Heart right ventricle (tissue), 16 donors: ENCODE results near the gene SCAF11. TPM values are rescaled to one million over a fixed set of nuclear protein-coding genes. Genes with fewer than 3 reads are reported as not detected.
A peak's percentile ranks its signal among the peaks of the same experiment; 100 is the strongest.

Source experiments
- ATAC-seq, 8 donors: fragments of 200-7000 bp; cut with Tn5 transposase; one replicate each; pipeline ENCODE4 v1.9.1; 2020; ENCODE audit warnings: mild to moderate bottlenecking in 8 of 8, moderate library complexity in 8 of 8, moderate number of reproducible peaks in 1 of 8
- DNase-seq, 2 donors: peaks; one replicate each; pipeline ENCODE4 v3.0.0-alpha.2; 2020
- H3K27ac ChIP-seq, 10 donors: fragments of 200-600 bp; sonication (generic) in 2 of 10; one replicate each; pipeline versions ENCODE4 v1.5.0 to v1.8.0; 2020 to 2022; ENCODE audit warnings: mild to moderate bottlenecking in 3 of 10
- H3K27me3 ChIP-seq, 7 donors: fragments of 200-600 bp; one replicate each; pipeline ENCODE4 v1.8.0; 2021 to 2022; ENCODE audit warnings: mild to moderate bottlenecking in 2 of 7
- H3K36me3 ChIP-seq, 9 donors: fragments of 200-600 bp; sonication (generic) in 1 of 9; one replicate each; pipeline versions ENCODE4 v1.5.0 to v1.8.0; 2020 to 2022; ENCODE audit warnings: mild to moderate bottlenecking in 2 of 9
- H3K4me1 ChIP-seq, 9 donors: fragments of 200-600 bp; sonication (generic) in 1 of 9; one replicate each; pipeline versions ENCODE4 v1.5.0 to v1.8.0; 2020 to 2022; ENCODE audit warnings: mild to moderate bottlenecking in 4 of 9
- H3K4me3 ChIP-seq, 10 donors: fragments of 200-600 bp; sonication (generic) in 2 of 10; one replicate each; pipeline versions ENCODE4 v1.5.0 to v1.8.0; 2020 to 2022; ENCODE audit warnings: mild to moderate bottlenecking in 7 of 10, moderate library complexity in 2 of 10
- H3K9me3 ChIP-seq, 11 donors: fragments of 200-600 bp in 10 of 11; sonication (generic) in 2 of 11; one replicate each; pipeline versions ENCODE4 v1.5.0 to v1.8.0; 2013 to 2022; ENCODE audit warnings: mild to moderate bottlenecking in 2 of 11, control low read depth in 1 of 11, moderate library complexity in 1 of 11
- WGBS, 2 donors: extraction: QIAGEN DNeasy Blood & Tissue Kit; methylation state at CpG; one replicate each; pipeline ENCODE4 v1.1.7; 2013; ENCODE audit warnings: inconsistent platforms in 1 of 2; 5-methylcytosine and 5-hydroxymethylcytosine counted together
- intact Hi-C, 10 donors: fragments of 100-400 bp; cut with DNase I; formaldehyde crosslinking; loops; one replicate each; pipeline versions ENCODE4 v1.11.1 to v1.14.2; 2022
- polyA plus RNA-seq, 2 donors: library from polyadenylated mRNA; stranded (reverse); fragments of 200-250 nt; gene quantifications; one replicate each; pipeline ENCODE4 v1.2.3, GENCODE V29; 2013
- total RNA-seq, 10 donors: library from RNA; stranded (reverse); fragmentation: NEBNext Ultra II Directional in 3 of 10; extraction: Animal tissue kit (Norgen Biotek cat#: 25700) in 3 of 10; gene quantifications; one replicate each; pipeline versions ENCODE4 v1.2.1 to v1.2.4, GENCODE V29; 2021 to 2023
- TF ChIP-seq, protein P1 (sequence below), 9 donors: fragments of 200-600 bp; sonication (generic) in 2 of 9; IDR thresholded peaks; one replicate each; pipeline versions ENCODE4 v1.5.0 to v1.8.0; 2021 to 2022; ENCODE audit warnings: antibody characterized with exemption in 9 of 9, mild to moderate bottlenecking in 5 of 9, moderate library complexity in 1 of 9
- donor health status: Arrhythmogenic right ventricular cardiomyopathy.
- donor health status: ischemic (EF 13 %, LVEDD 7.1; RV severe dilation, severe dysfunction).
- donor health status: healthy with polysubstance abuse.
- donor health status: DM: no; HTN: yes; CAD: no.
- donor health status: DM: no; HTN: no; CAD: no.
- donor health status: ischemic (EF 25% LVEDD 6.9; RV normal size, moderate dysfunction).
- donor health status: ischemic (EF 25% LVEDD 5.7; RV mildly dilated, moderate dysfunction).
- donor health status: healthy.
- donor health status: DM: yes; HTN: yes; CAD: no.
- donor health status: Ischemic cardiomyopathy.
- donor health status: ischemic (EF 35%, LVEDD 5.7; RV mildly dilated, moderate dysfunction).
- donor health status: nonischemic (EF 11% LVEDD 7.7; RV severe dilation, severe dysfunction).
- donor health status: DM: yes; HTN: yes; CAD: no.
- donor health status: PGD.
- donor health status: ischemic (EF 29% LVEDD 5.4; RV normal size, mild dysfunction).
- donor health status: nonischemic (EF 23%, LVEDD 6.1; RV moderate dilation, normal function).

Gene SCAF11
- total and polyA plus RNA-seq, 12 donors, result 15.1 to 112 (median 85.6) TPM

DNA sequence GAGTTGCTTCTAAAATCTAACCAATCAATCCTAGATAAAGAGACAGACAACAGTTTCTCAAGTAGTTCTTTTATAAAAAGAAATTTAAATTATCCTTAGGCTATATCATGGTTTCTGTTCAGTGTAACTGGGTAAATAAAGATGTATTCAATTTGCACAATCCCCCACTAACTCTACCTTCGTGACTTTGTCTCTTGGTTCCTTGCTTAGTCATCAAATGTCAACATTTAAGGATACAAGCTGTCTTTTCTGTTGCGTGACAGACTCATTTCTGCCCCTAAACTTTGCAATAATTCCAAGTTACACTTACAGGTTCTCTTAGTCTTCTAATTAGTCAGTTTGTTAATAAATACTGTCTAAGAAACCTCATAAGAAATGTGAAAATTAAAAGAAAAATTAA lies 50.6 kb downstream of the SCAF11 start:
- Histone ChIP-seq H3K27me3 (no peaks in the 10 kb centered on the region), H3K9me3 (no peaks in the 10 kb centered on the region), H3K4me1 (peaks cover 0 to 17% (median under 1%) of the 10 kb centered on the region in 9 donors), H3K4me3 (no peak overlapping the region), H3K36me3 (peaks cover 0 to 87% (median 17%) of the 10 kb centered on the region in 9 donors), H3K27ac (no peak overlapping the region)
- TF ChIP-seq, protein P1, sequence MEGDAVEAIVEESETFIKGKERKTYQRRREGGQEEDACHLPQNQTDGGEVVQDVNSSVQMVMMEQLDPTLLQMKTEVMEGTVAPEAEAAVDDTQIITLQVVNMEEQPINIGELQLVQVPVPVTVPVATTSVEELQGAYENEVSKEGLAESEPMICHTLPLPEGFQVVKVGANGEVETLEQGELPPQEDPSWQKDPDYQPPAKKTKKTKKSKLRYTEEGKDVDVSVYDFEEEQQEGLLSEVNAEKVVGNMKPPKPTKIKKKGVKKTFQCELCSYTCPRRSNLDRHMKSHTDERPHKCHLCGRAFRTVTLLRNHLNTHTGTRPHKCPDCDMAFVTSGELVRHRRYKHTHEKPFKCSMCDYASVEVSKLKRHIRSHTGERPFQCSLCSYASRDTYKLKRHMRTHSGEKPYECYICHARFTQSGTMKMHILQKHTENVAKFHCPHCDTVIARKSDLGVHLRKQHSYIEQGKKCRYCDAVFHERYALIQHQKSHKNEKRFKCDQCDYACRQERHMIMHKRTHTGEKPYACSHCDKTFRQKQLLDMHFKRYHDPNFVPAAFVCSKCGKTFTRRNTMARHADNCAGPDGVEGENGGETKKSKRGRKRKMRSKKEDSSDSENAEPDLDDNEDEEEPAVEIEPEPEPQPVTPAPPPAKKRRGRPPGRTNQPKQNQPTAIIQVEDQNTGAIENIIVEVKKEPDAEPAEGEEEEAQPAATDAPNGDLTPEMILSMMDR (IDR thresholded peaks at IDR 0.05), result no peak
- intact Hi-C loops, result no loop called here
- DNase-seq, result no peak
- 97 to 99% methylated on average over 2 of the region's 2 CpGs for WGBS, 2 donors
- no peak for ATAC-seq

DNA sequence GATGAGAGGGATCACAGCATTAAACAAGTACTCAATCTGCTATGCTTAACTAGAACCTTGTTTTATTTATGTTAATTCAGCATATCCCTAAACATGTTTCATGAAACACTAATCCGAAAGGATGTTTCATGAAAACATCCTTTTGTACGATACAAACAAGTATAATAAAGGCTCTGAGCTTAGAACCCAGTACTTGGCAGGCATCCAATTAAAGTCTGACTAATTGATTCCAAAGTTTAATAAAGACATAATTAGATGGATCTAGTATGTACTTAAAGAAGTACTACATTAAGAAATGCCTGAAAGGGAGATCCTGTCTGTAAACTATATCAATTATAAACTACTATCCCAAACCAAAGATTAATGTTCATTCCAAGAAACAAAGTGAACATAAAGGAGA lies 51.8 kb downstream of the SCAF11 start:
- ATAC-seq, result no peak
- WGBS, 2 donors, result 73 to 78% methylated on average over 2 of the region's 2 CpGs
- no peaks in the 10 kb centered on the region for H3K9me3 ChIP-seq
- DNase-seq, result no peak
- peaks cover 0 to 87% (median 17%) of the 10 kb centered on the region in 9 donors for H3K36me3 ChIP-seq
- intact Hi-C loops, result no loop called here
- TF ChIP-seq, protein P1 (IDR thresholded peaks at IDR 0.05), result no peak
- H3K27ac ChIP-seq, result no peak overlapping the region
- H3K4me3 ChIP-seq, result no peak overlapping the region
- no peaks in the 10 kb centered on the region for H3K27me3 ChIP-seq
- H3K4me1 ChIP-seq, result peaks cover 0 to 18% (median 11%) of the 10 kb centered on the region in 9 donors

DNA sequence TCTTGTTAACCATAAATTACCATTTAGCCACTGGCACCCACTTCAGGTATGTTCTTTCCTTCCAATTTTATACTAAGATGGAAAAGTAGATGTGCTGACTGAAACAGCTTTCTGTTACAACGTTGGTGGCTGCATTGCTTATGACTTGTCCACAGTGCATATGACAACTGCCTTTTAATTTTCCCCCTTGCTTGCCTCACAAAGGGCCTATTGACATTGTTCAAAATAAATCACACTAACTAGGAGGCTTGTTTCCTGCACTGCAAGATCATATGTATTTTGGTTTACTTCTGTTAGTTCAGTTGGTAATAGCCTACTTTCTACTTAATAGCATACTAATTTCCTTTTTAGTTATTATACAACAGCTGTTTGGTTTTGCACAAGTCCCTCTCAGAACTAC lies 55.4 kb downstream of the SCAF11 start:
- H3K4me3 ChIP-seq, result no peak overlapping the region
- intact Hi-C loops, result loop anchor here in 1 of 10 donors (5.0 kb wide), 1 partner anchor 393 kb away; no protein-coding TSS in a partner anchor
- H3K9me3 ChIP-seq, result no peaks in the 10 kb centered on the region
- WGBS, 2 donors, result 33 to 54% methylated on average over 1 of the region's 1 CpG
- no peaks in the 10 kb centered on the region for H3K27me3 ChIP-seq
- no peak for DNase-seq
- TF ChIP-seq, protein P1 (IDR thresholded peaks at IDR 0.05), result no peak
- H3K36me3 ChIP-seq, result peaks cover 0 to 85% (median 21%) of the 10 kb centered on the region in 9 donors
- no peak overlapping the region for H3K27ac ChIP-seq
- peaks cover 0 to 24% (median 14%) of the 10 kb centered on the region in 9 donors for H3K4me1 ChIP-seq
- ATAC-seq, result no peak

DNA sequence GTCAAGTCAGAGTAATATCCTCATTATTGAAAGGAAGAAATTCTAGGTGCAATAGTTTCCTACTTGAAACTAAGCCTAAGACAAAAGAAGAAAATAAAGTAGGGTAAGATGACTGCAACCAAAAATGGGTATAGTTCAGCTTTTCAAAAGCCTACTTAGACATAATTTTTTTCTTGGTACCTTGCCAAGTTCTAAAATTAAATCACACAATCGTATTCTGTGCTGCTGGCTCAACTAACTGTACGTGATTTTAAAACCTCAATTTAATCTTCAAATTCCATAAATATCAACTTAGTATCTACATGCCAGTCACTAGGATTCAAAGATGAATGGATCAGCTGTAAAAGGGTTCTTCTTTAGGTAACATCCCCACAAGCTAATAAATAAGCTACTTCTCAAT lies 56.9 kb downstream of the SCAF11 start:
- H3K27me3 ChIP-seq, result no peaks in the 10 kb centered on the region
- peak overlapping the region in 1 of 10 donors; percentile 34 for H3K27ac ChIP-seq
- H3K36me3 ChIP-seq, result peaks cover 0 to 85% (median 34%) of the 10 kb centered on the region in 9 donors
- peaks cover 0 to 24% (median 14%) of the 10 kb centered on the region in 9 donors for H3K4me1 ChIP-seq
- intact Hi-C loops, result loop anchor here in 1 of 10 donors (5.0 kb wide), 1 partner anchor 391 kb away; no protein-coding TSS in a partner anchor
- TF ChIP-seq, protein P1 (IDR thresholded peaks at IDR 0.05), result no peak
- WGBS, 2 donors, result 13 to 20% methylated on average over 2 of the region's 2 CpGs
- DNase-seq, result no peak
- ATAC-seq, result peak in 2 of 8 donors; percentile 29 to 34
- no peaks in the 10 kb centered on the region for H3K9me3 ChIP-seq
- no peak overlapping the region for H3K4me3 ChIP-seq
